B cell (primary cell): ENCODE data around the gene TCF12. TPM values are rescaled to one million over a fixed set of nuclear protein-coding genes. Genes with fewer than 3 reads are reported as not detected.
A peak's percentile ranks its signal among the peaks of the same experiment; 100 is the strongest.

Experiments
- ATAC-seq: fragments of 200-7000 bp; cut with Tn5 transposase; one replicate; pipeline ENCODE4 v1.10.0; 2021; ENCODE audit warnings: low read depth, mild to moderate bottlenecking, moderate number of reproducible peaks, moderate library complexity
- CTCF ChIA-PET: fragments of 350-600 bp; sonication (Branson Sonifier 250); formaldehyde crosslinking; loops from one replicate; lab custom pipeline; 2021; ENCODE audit warnings: antibody characterized with exemption, inconsistent platforms; lab: Charles Lee
- POLR2A ChIA-PET: fragments of 350-600 bp; sonication (Branson Sonifier 250); formaldehyde crosslinking; loops from one replicate; lab custom pipeline; 2021; ENCODE audit warnings: antibody characterized with exemption; lab: Charles Lee
- DNase-seq: peaks from one replicate; pipeline ENCODE4 v3.0.0; 2013
- H2AFZ ChIP-seq: 2 replicates; pipeline ENCODE4 v1.6.1; 2012; ENCODE audit warnings: mild to moderate bottlenecking, low read depth, low read length; ENCODE audit not compliant: insufficient read depth, poor library complexity, severe bottlenecking
- H3K27ac ChIP-seq, 2 donors: 1 replicate in 1 of 2; 2 replicates in 1 of 2; pipeline ENCODE4 v1.5.1; 2012 to 2013; ENCODE audit warnings: low read length in 2 of 2, mild to moderate bottlenecking in 2 of 2, moderate library complexity in 1 of 2
- H3K27me3 ChIP-seq, 4 experiments: fragments of 200-600 bp in 1 of 4; sonication (generic) in 1 of 4; replicated peaks in 1 of 4; 1 replicate in 2 of 4; 2 replicates in 2 of 4; pipeline versions ENCODE4 v1.6.1 to v1.7.0; 2013 to 2016; ENCODE audit warnings: low read length in 3 of 4, mild to moderate bottlenecking in 2 of 4, mixed read lengths in 1 of 4, moderate library complexity in 1 of 4; ENCODE audit not compliant: insufficient read depth in 4 of 4, control insufficient read depth in 3 of 4; ENCODE audit errors: control extremely low read depth in 1 of 4
- H3K36me3 ChIP-seq, 2 experiments: replicated peaks in 1 of 2; 1 replicate in 1 of 2; 2 replicates in 1 of 2; pipeline versions ENCODE4 v1.6.1 to v1.7.1; 2013; ENCODE audit warnings: low read length in 1 of 2; ENCODE audit not compliant: insufficient read depth in 2 of 2, control insufficient read depth in 1 of 2; ENCODE audit errors: control extremely low read depth in 1 of 2, extremely low read depth in 1 of 2
- H3K4me1 ChIP-seq, 2 donors: fragments of 200-600 bp in 1 of 2; sonication (generic) in 1 of 2; 1 replicate in 1 of 2; 2 replicates in 1 of 2; pipeline versions ENCODE4 v1.5.1 to v1.6.1; 2013 to 2017; ENCODE audit warnings: low read length in 2 of 2; ENCODE audit not compliant: control insufficient read depth in 2 of 2, insufficient read depth in 2 of 2
- H3K4me2 ChIP-seq: replicated peaks from 2 replicates; pipeline ENCODE3; 2012; ENCODE audit warnings: mild to moderate bottlenecking, low read depth, low read length; ENCODE audit not compliant: poor library complexity, severe bottlenecking
- H3K4me3 ChIP-seq, 5 experiments: fragments of 200-600 bp in 1 of 5; sonication (generic) in 1 of 5; 1 replicate in 3 of 5; 2 replicates in 2 of 5; pipeline versions ENCODE4 v1.5.1 to v1.7.0; 2011 to 2016; ENCODE audit warnings: low read length in 4 of 5, mild to moderate bottlenecking in 4 of 5, low read depth in 2 of 5, control low read depth in 1 of 5, moderate library complexity in 1 of 5; ENCODE audit not compliant: insufficient read depth in 1 of 5; ENCODE audit errors: control extremely low read depth in 1 of 5, extremely low read depth in 1 of 5
- H3K79me2 ChIP-seq: fragments of 200-600 bp; sonication (generic); one replicate; pipeline ENCODE4 v1.6.0; 2016; ENCODE audit warnings: low read length; ENCODE audit not compliant: control insufficient read depth, insufficient read depth
- H3K9ac ChIP-seq: fragments of 200-600 bp; sonication (generic); 2 replicates; pipeline ENCODE4 v1.6.1; 2017; ENCODE audit warnings: mild to moderate bottlenecking, low read length, moderate library complexity
- H3K9me3 ChIP-seq, 3 donors: one replicate each; pipeline versions ENCODE4 v1.6.1 to v1.7.1; 2013; ENCODE audit warnings: low read length in 2 of 3; ENCODE audit not compliant: control insufficient read depth in 2 of 3, insufficient read depth in 1 of 3; ENCODE audit errors: control extremely low read depth in 1 of 3
- H4K20me1 ChIP-seq: 2 replicates; pipeline ENCODE4 v1.6.0; 2012; ENCODE audit warnings: mild to moderate bottlenecking, low read length; ENCODE audit not compliant: insufficient read depth, control insufficient read depth, poor library complexity, severe bottlenecking
- H3K27ac Mint-ChIP-seq: one replicate; pipeline ENCODE4 v1.8.0; 2021; ENCODE audit warnings: mixed read lengths
- H3K27me3 Mint-ChIP-seq: one replicate; pipeline ENCODE4 v1.8.0; 2021; ENCODE audit warnings: mixed read lengths
- H3K4me1 Mint-ChIP-seq: one replicate; pipeline ENCODE4 v1.8.0; 2021; ENCODE audit warnings: mixed read lengths
- H3K4me3 Mint-ChIP-seq: one replicate; pipeline ENCODE4 v1.8.0; 2021; ENCODE audit warnings: mixed read lengths
- H3K9me3 Mint-ChIP-seq: one replicate; pipeline ENCODE4 v1.8.0; 2022; ENCODE audit warnings: mixed read lengths; ENCODE audit not compliant: insufficient read depth
- CTCF ChIP-seq: fragments of 200-600 bp; IDR thresholded peaks from one replicate; pipeline ENCODE4 v1.8.0; 2022; ENCODE audit warnings: antibody characterized with exemption, mild to moderate bottlenecking
- EZH2 ChIP-seq: IDR thresholded peaks from 2 replicates; pipeline ENCODE4 v1.6.1; 2012; ENCODE audit warnings: borderline replicate concordance, low read depth, mild to moderate bottlenecking, moderate library complexity, low read length; ENCODE audit not compliant: insufficient read depth, poor library complexity, severe bottlenecking
- WGBS: methylation state at CpG from one replicate; pipeline ENCODE4 v1.1.5; 2013; ENCODE audit warnings: missing lambda C conversion rate; ENCODE audit not compliant: insufficient coverage; 5-methylcytosine and 5-hydroxymethylcytosine counted together
- intact Hi-C: fragments of 100-400 bp; cut with micrococcal nuclease; formaldehyde crosslinking; loops from one replicate; pipeline ENCODE4 v1.10.0; 2022
- polyA plus RNA-seq: library from polyadenylated mRNA; depleted of rRNA; stranded (reverse); fragments of >200 nt; gene quantifications from 2 replicates; pipeline ENCODE4 v1.2.3, GENCODE V29; 2012
- total RNA-seq, 2 donors: library from RNA; stranded (reverse); fragments of 120-200 nt in 1 of 2; gene quantifications; 1 replicate in 1 of 2; 2 replicates in 1 of 2; pipeline versions ENCODE4 v1.2.3 to v1.2.4, GENCODE V29; 2013 to 2022

TCF12 gene
- total and polyA plus RNA-seq, 2 donors (not counting 1 experiment from before 2014, with no cell fraction given): 27.1 to 131 TPM

GRCh38 chr15:57272771-57273357 is 354.4 kb downstream of the TCF12 start:
- 83% methylated on average over 1 of the region's 9 CpGs for WGBS
- Mint-ChIP-seq H3K27ac (peak overlapping the region; percentile 1), H3K4me3 (no peak overlapping the region), H3K9me3 (no peaks in the 10 kb centered on the region), H3K27me3 (no peaks in the 10 kb centered on the region), H3K4me1 (peaks cover 17% of the 10 kb centered on the region)
- H3K4me3 ChIP-seq: no peak overlapping the region
- DNase-seq (no peak), ATAC-seq (no peak)
- H3K4me1 ChIP-seq: peaks cover 0 to under 1% of the 10 kb centered on the region in 2 donors
- peaks cover 7% of the 10 kb centered on the region for H3K79me2 ChIP-seq
- ChIA-PET CTCF (no interaction called here), POLR2A (no interaction called here)
- intact Hi-C loops: no loop called here
- no peak overlapping the region for H3K9ac ChIP-seq
- H3K27ac ChIP-seq: no peak overlapping the region
- TF ChIP-seq EZH2 (no peak), CTCF (no peak)
- H3K27me3 ChIP-seq: no peaks in the 10 kb centered on the region
- H4K20me1 ChIP-seq: no peaks in the 10 kb centered on the region
- peaks cover 0 to 4% (median 0%) of the 10 kb centered on the region in 3 donors for H3K9me3 ChIP-seq
- peaks cover 8 to 27% of the 10 kb centered on the region in 2 experiments for H3K36me3 ChIP-seq
- no peak overlapping the region for H3K4me2 ChIP-seq
- H2AFZ ChIP-seq: no peak overlapping the region

GRCh38 chr15:57273402-57273801 is 355.0 kb downstream of the TCF12 start:
- H3K4me3 ChIP-seq: no peak overlapping the region
- intact Hi-C loops: no loop called here
- ChIA-PET CTCF (no interaction called here), POLR2A (no interaction called here)
- H3K9me3 ChIP-seq: peaks cover 0 to 4% (median 0%) of the 10 kb centered on the region in 3 donors
- TF ChIP-seq CTCF (no peak), EZH2 (no peak)
- no peak overlapping the region for H3K4me3 Mint-ChIP-seq
- H3K4me1 Mint-ChIP-seq: peaks cover 22% of the 10 kb centered on the region
- no peak overlapping the region for H2AFZ ChIP-seq
- no peak overlapping the region for H3K4me2 ChIP-seq
- H3K27ac Mint-ChIP-seq: peak overlapping the region; percentile 6
- peaks cover 12% of the 10 kb centered on the region for H3K79me2 ChIP-seq
- H3K36me3 ChIP-seq: peaks cover 8 to 25% of the 10 kb centered on the region in 2 experiments
- ATAC-seq: no peak
- H3K27ac ChIP-seq: no peak overlapping the region
- peaks cover 0 to 5% of the 10 kb centered on the region in 2 donors for H3K4me1 ChIP-seq
- no peak for DNase-seq
- H3K27me3 Mint-ChIP-seq: no peaks in the 10 kb centered on the region
- H3K9me3 Mint-ChIP-seq: no peaks in the 10 kb centered on the region
- 100% methylated on average over 1 of the region's 1 CpG for WGBS
- no peaks in the 10 kb centered on the region for H3K27me3 ChIP-seq
- no peaks in the 10 kb centered on the region for H4K20me1 ChIP-seq
- no peak overlapping the region for H3K9ac ChIP-seq
